Endodermal cell (in vitro differentiated cells): ENCODE data around the gene WDR46. TPM values are rescaled to one million over a fixed set of nuclear protein-coding genes. Genes with fewer than 3 reads are reported as not detected.

Experiments
- DNase-seq: peaks from one replicate; pipeline ENCODE4 v3.0.0-alpha.2; 2017
- H3K27ac ChIP-seq: 2 replicates; pipeline ENCODE4 v1.5.1; 2013; ENCODE audit warnings: mild to moderate bottlenecking, low read depth, low read length, moderate library complexity
- H3K27me3 ChIP-seq: 2 replicates; pipeline ENCODE4 v1.6.1; 2013; ENCODE audit warnings: mild to moderate bottlenecking, low read length, moderate library complexity; ENCODE audit not compliant: insufficient read depth, control insufficient read depth, poor library complexity, severe bottlenecking
- H3K36me3 ChIP-seq: 2 replicates; pipeline ENCODE4 v1.7.0; 2013; ENCODE audit warnings: mild to moderate bottlenecking, low read length, moderate library complexity; ENCODE audit not compliant: control insufficient read depth, insufficient read depth
- H3K4me1 ChIP-seq: one replicate; pipeline ENCODE4 v1.7.0; 2013; ENCODE audit warnings: low read length; ENCODE audit not compliant: control insufficient read depth, insufficient read depth
- H3K4me3 ChIP-seq: 2 replicates; pipeline ENCODE4 v1.5.1; 2013; ENCODE audit warnings: mild to moderate bottlenecking, low read length, moderate library complexity
- H3K9ac ChIP-seq: 2 replicates; pipeline ENCODE4 v1.6.1; 2013; ENCODE audit warnings: mild to moderate bottlenecking, low read length, moderate library complexity; ENCODE audit not compliant: poor library complexity, severe bottlenecking; ENCODE audit errors: extremely low read depth
- H3K9me3 ChIP-seq: 2 replicates; pipeline ENCODE4 v1.6.1; 2013; ENCODE audit warnings: mild to moderate bottlenecking, low read length, moderate library complexity; ENCODE audit not compliant: control insufficient read depth
- H3K27ac Mint-ChIP-seq: 2 replicates; pipeline ENCODE4 v1.8.0; 2020; ENCODE audit warnings: mixed read lengths
- H3K27me3 Mint-ChIP-seq: 2 replicates; pipeline ENCODE4 v1.8.0; 2021; ENCODE audit warnings: mild to moderate bottlenecking, mixed read lengths; ENCODE audit not compliant: insufficient read depth
- H3K36me3 Mint-ChIP-seq: 2 replicates; pipeline ENCODE4 v1.8.0; 2020; ENCODE audit warnings: low read depth, mixed read lengths
- H3K4me1 Mint-ChIP-seq: 2 replicates; pipeline ENCODE4 v1.8.0; 2020; ENCODE audit warnings: mixed read lengths
- H3K4me3 Mint-ChIP-seq: 2 replicates; pipeline ENCODE4 v1.8.0; 2020; ENCODE audit warnings: mild to moderate bottlenecking, moderate library complexity, mixed read lengths
- H3K9me3 Mint-ChIP-seq: 2 replicates; pipeline ENCODE4 v1.8.0; 2020; ENCODE audit warnings: mild to moderate bottlenecking, mixed read lengths
- CTCF ChIP-seq: fragments of 200-600 bp; sonication (generic); conservative IDR thresholded peaks from 2 replicates; pipeline ENCODE4 v1.5.0; 2021; ENCODE audit warnings: antibody characterized with exemption, mild to moderate bottlenecking
- WGBS, 2 experiments: methylation state at CpG; one replicate each; pipeline versions ENCODE4 v1.1.5 to v1.1.7; 2013; ENCODE audit warnings: missing lambda C conversion rate in 2 of 2, mixed read lengths in 1 of 2; ENCODE audit not compliant: insufficient coverage in 1 of 2, insufficient read length in 1 of 2; 5-methylcytosine and 5-hydroxymethylcytosine counted together
- total RNA-seq, 2 donors: library from RNA; stranded (reverse); fragmentation: NEBNext Ultra II Directional in 1 of 2; extraction: Animal tissue kit (Norgen Biotek cat#: 25700) in 1 of 2; gene quantifications; 2 replicates in 1 of 2; 3 replicates in 1 of 2; pipeline ENCODE4 v1.2.1, GENCODE V29; 2021

Gene WDR46
- total RNA-seq, 2 donors from 2014 or later, result 42.9 to 62.5 TPM

- Mint-ChIP-seq H3K4me3 (no peak overlapping the region), H3K4me1 (no peaks in the 10 kb centered on the region), H3K27me3 (peaks cover 1% of the 10 kb centered on the region), H3K36me3 (no peaks in the 10 kb centered on the region), H3K9me3 (no peaks in the 10 kb centered on the region), H3K27ac (no peak overlapping the region)
- 99 to 100% methylated on average over 2 to 4 of the region's 4 CpGs for WGBS, 2 experiments
- no peak for TF ChIP-seq CTCF
- Histone ChIP-seq H3K4me3 (no peak overlapping the region), H3K9me3 (no peaks in the 10 kb centered on the region), H3K27ac (no peak overlapping the region), H3K4me1 (no peaks in the 10 kb centered on the region), H3K9ac (no peak overlapping the region), H3K27me3 (no peaks in the 10 kb centered on the region), H3K36me3 (no peaks in the 10 kb centered on the region)
- no peak for DNase-seq
Observed at GRCh38 chr6:33333666-33334065, 44.6 kb upstream of the WDR46 start.

- Histone ChIP-seq H3K36me3 (no peaks in the 10 kb centered on the region), H3K27me3 (no peaks in the 10 kb centered on the region), H3K27ac (no peak overlapping the region), H3K9ac (no peak overlapping the region), H3K4me1 (no peaks in the 10 kb centered on the region), H3K9me3 (no peaks in the 10 kb centered on the region), H3K4me3 (no peak overlapping the region)
- H3K4me1 Mint-ChIP-seq, result no peaks in the 10 kb centered on the region
- TF ChIP-seq CTCF, result no peak
- no peak for DNase-seq
- no peak overlapping the region for H3K27ac Mint-ChIP-seq
- no peaks in the 10 kb centered on the region for H3K36me3 Mint-ChIP-seq
- no peak overlapping the region for H3K4me3 Mint-ChIP-seq
- H3K27me3 Mint-ChIP-seq, result peaks cover 1% of the 10 kb centered on the region
- 96 to 98% methylated on average over 5 to 10 of the region's 10 CpGs for WGBS, 2 experiments
- no peaks in the 10 kb centered on the region for H3K9me3 Mint-ChIP-seq
Observed at GRCh38 chr6:33330736-33331135, 41.7 kb upstream of the WDR46 start.

DNA sequence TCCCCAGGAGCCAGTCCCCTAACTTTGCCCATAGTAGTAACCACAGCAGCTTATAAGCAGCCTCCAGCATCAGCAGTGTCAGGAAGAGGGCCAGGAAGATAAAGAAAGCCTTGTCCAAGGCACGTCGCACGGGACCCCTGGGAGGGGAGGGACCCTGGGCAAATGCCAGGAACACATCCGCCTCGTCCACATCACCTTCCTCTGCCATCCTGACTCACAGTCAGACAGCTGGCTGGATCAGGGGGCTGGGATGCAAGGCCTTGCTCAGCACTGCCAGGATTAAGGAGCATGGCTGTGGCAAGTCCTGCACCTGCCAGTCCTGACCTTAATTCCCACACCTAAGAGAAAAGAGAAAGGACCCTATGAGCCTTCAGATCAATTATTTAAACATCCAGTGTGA is 40.0 kb upstream of the WDR46 start:
- TF ChIP-seq CTCF, result no peak
- H3K4me1 Mint-ChIP-seq, result peaks cover 3% of the 10 kb centered on the region
- H3K36me3 ChIP-seq, result no peaks in the 10 kb centered on the region
- no peak overlapping the region for H3K27ac Mint-ChIP-seq
- no peaks in the 10 kb centered on the region for H3K9me3 ChIP-seq
- 90% methylated on average over 5 of the region's 5 CpGs; no CpG with 5 or more reads in 1 of the 2 experiments for WGBS, 2 experiments
- H3K4me1 ChIP-seq, result no peaks in the 10 kb centered on the region
- H3K27me3 ChIP-seq, result no peaks in the 10 kb centered on the region
- no peak overlapping the region for H3K4me3 ChIP-seq
- no peaks in the 10 kb centered on the region for H3K36me3 Mint-ChIP-seq
- H3K27me3 Mint-ChIP-seq, result peaks cover 1% of the 10 kb centered on the region
- no peak for DNase-seq
- no peak overlapping the region for H3K4me3 Mint-ChIP-seq
- no peak overlapping the region for H3K9ac ChIP-seq
- H3K27ac ChIP-seq, result no peak overlapping the region
- H3K9me3 Mint-ChIP-seq, result no peaks in the 10 kb centered on the region
